HepG2 (cell line): ENCODE results near the gene RLF. TPM values are rescaled to one million over a fixed set of nuclear protein-coding genes. Genes with fewer than 3 reads are reported as not detected.

Experiments used
- ATF2 ChIP-seq: sonication (generic); formaldehyde crosslinking; IDR thresholded peaks from 2 replicates; pipeline ENCODE4 v1.4.0; 2020; ENCODE audit warnings: missing genetic modification reagents
- ATF4 ChIP-seq, 2 experiments: fragments of 450-650 bp in 1 of 2; sonication (generic) in 1 of 2; formaldehyde crosslinking; IDR thresholded peaks; 2 replicates each; pipeline versions ENCODE4 v1.5.0 to v1.8.0; 2020 to 2022; ENCODE audit warnings: mild to moderate bottlenecking in 1 of 2, missing genetic modification reagents in 1 of 2
- FOSL1 ChIP-seq: sonication (generic); formaldehyde crosslinking; IDR thresholded peaks from 2 replicates; pipeline ENCODE4 v1.9.0; 2021; ENCODE audit warnings: missing genetic modification reagents, borderline replicate concordance
- RFX3 ChIP-seq: IDR thresholded peaks from 2 replicates; pipeline ENCODE4 v1.6.1; 2016; ENCODE audit warnings: missing biosample characterization, missing genetic modification reagents
- SIX1 ChIP-seq: sonication (generic); formaldehyde crosslinking; IDR thresholded peaks from 2 replicates; pipeline ENCODE4 v1.4.0; 2020; ENCODE audit warnings: missing genetic modification reagents, borderline replicate concordance
- SP2 ChIP-seq: sonication (generic); formaldehyde crosslinking; IDR thresholded peaks from 2 replicates; pipeline ENCODE4 v1.5.1; 2020; ENCODE audit warnings: mild to moderate bottlenecking, missing genetic modification reagents
- TFDP1 ChIP-seq: IDR thresholded peaks from 2 replicates; pipeline ENCODE4 v1.6.1; 2016; ENCODE audit warnings: missing compliant biosample characterization, missing genetic modification reagents, borderline replicate concordance
- ZNF318 ChIP-seq: sonication (generic); formaldehyde crosslinking; IDR thresholded peaks from 2 replicates; pipeline ENCODE4 v1.4.0; 2020; ENCODE audit warnings: mild to moderate bottlenecking, missing genetic modification reagents
- ZNF547 ChIP-seq: sonication (generic); formaldehyde crosslinking; IDR thresholded peaks from 2 replicates; pipeline ENCODE4 v1.5.1; 2020; ENCODE audit warnings: mild to moderate bottlenecking, missing genetic modification reagents
- ZNF558 ChIP-seq: sonication (generic); formaldehyde crosslinking; IDR thresholded peaks from 2 replicates; pipeline ENCODE4 v1.9.0; 2022; ENCODE audit warnings: mild to moderate bottlenecking, missing genetic modification reagents, borderline replicate concordance
- ZNF773 ChIP-seq: sonication (generic); formaldehyde crosslinking; IDR thresholded peaks from 2 replicates; pipeline ENCODE4 v1.4.0; 2020; ENCODE audit warnings: missing genetic modification reagents, borderline replicate concordance
- polyA plus RNA-seq, 8 experiments: library from polyadenylated mRNA; depleted of rRNA in 3 of 8; stranded (reverse) in 7 of 8; unstranded in 1 of 8; fragments of >200 nt; fragmentation: Illumina TruSeq in 4 of 8; extraction: Trizol in 4 of 8; gene quantifications; 2 replicates each; pipeline versions ENCODE4 v1.2.1 to v1.2.3, GENCODE V29; 2011 to 2016; ENCODE audit warnings: low read depth in 4 of 8, missing spikeins in 1 of 8, mixed read lengths in 1 of 8; ENCODE audit not compliant: insufficient read depth in 1 of 8
- total RNA-seq, 5 experiments: library from RNA; depleted of rRNA; stranded (reverse); fragments of >200 nt; fragmentation: Illumina TruSeq; extraction: Trizol; gene quantifications; 2 replicates each; pipeline ENCODE4 v1.2.3, GENCODE V29; 2016; ENCODE audit warnings: low read depth in 1 of 5

Gene RLF
- total and polyA plus RNA-seq, 2 of the 13 experiments (the other 11 are each of a cell fraction or from before 2014, with no cell fraction given): 9.0 to 15.7 TPM

GRCh38 chr1:40161125-40161887, at the start of gene RLF (continued):
- peak; percentile 77; the same call in 1 of the 2 replicates for TF ChIP-seq ATF2 (CRISPR knock-in tag)
- no peak for TF ChIP-seq ATF4 (CRISPR knock-in tag; IDR thresholded peaks at IDR 0.05)
- TF ChIP-seq SIX1 (CRISPR knock-in tag): no peak
- 0 out of 2 replicates have a peak, but pooled peaks have one; percentile 24 for TF ChIP-seq SP2 (CRISPR knock-in tag)
- TF ChIP-seq ZNF318: no peak
- peak; percentile 57 for TF ChIP-seq RFX3 (CRISPR knock-in tag)
- no peak for TF ChIP-seq ZNF773
- peak; percentile 77 for TF ChIP-seq ZNF547
- peak; percentile 79; the same call in 1 of the 2 replicates for TF ChIP-seq TFDP1 (CRISPR knock-in tag)
- 0 out of 2 replicates have a peak, but pooled peaks have one; percentile 78 for TF ChIP-seq ZNF558 (CRISPR knock-in tag)
- 0 out of 2 replicates have a peak, but pooled peaks have one; percentile 8 for TF ChIP-seq FOSL1 (CRISPR knock-in tag)
